Mammary epithelial cell (primary cell): ENCODE results near the gene TRMT44.

ENCODE experiments used
- CTCF ChIP-seq, 2 donors: IDR thresholded peaks in 1 of 2; conservative IDR thresholded peaks in 1 of 2; 2 replicates each; pipeline ENCODE4 v1.5.1; 2011 to 2012; ENCODE audit warnings: inconsistent platforms in 2 of 2, low read length in 2 of 2, mild to moderate bottlenecking in 2 of 2, control low read depth in 1 of 2, low read depth in 1 of 2; ENCODE audit not compliant: insufficient read depth in 1 of 2; ENCODE audit errors: extremely low read depth in 1 of 2
- EZH2 ChIP-seq: IDR thresholded peaks from 2 replicates; pipeline ENCODE4 v1.6.1; 2012; ENCODE audit warnings: low read length, inconsistent platforms, borderline replicate concordance

- TF ChIP-seq CTCF (conservative IDR thresholded peaks at IDR 0.05 in 1 of 2, IDR thresholded peaks at IDR 0.05 in 1 of 2; ENCODE audit: extremely low read depth in 1 of 2, insufficient read depth in 1 of 2, low read depth in 1 of 2, low read length in 2 of 2) (no peak), EZH2 (no peak)
Measured at GRCh38 chr4:8471211-8471875, 30.8 kb downstream of the TRMT44 start.
